ENCODE data around the gene TBC1D25.

Gene TBC1D25

GRCh38 chrX:48531358-48531959 is 8.1 kb upstream of the TBC1D25 start:
- TF ChIP-seq FOXM1 (IDR thresholded peaks at IDR 0.05; ENCODE audit: borderline replicate concordance, low read depth): no peak
- TF ChIP-seq CREB1 (IDR thresholded peaks at IDR 0.05; ENCODE audit: low read depth): no peak
- no peak for TF ChIP-seq EGR1 (IDR thresholded peaks at IDR 0.05)
- no peak for TF ChIP-seq REST (IDR thresholded peaks at IDR 0.05; ENCODE audit: low read depth)
- no peak for TF ChIP-seq MAX (IDR thresholded peaks at IDR 0.05)

GRCh38 chrX:48532161-48532560 is 7.4 kb upstream of the TBC1D25 start:
- TF ChIP-seq TAF1 (IDR thresholded peaks at IDR 0.05; ENCODE audit: low read depth): no peak
- no peak for TF ChIP-seq TCF12 (IDR thresholded peaks at IDR 0.05; ENCODE audit: low read depth)
- TF ChIP-seq YY1 (IDR thresholded peaks at IDR 0.05; ENCODE audit: low read depth): no peak

GRCh38 chrX:48533165-48533564 is 6.3 kb upstream of the TBC1D25 start:
- TF ChIP-seq RAD21 (IDR thresholded peaks at IDR 0.05; ENCODE audit: low read depth) (no peak), USF1 (IDR thresholded peaks at IDR 0.05) (no peak), TAF1 (IDR thresholded peaks at IDR 0.05; ENCODE audit: low read depth) (no peak), TEAD4 (IDR thresholded peaks at IDR 0.05) (no peak), REST (IDR thresholded peaks at IDR 0.05; ENCODE audit: low read depth) (no peak), MAX (IDR thresholded peaks at IDR 0.05) (no peak), FOXM1 (IDR thresholded peaks at IDR 0.05; ENCODE audit: borderline replicate concordance, low read depth) (no peak), NFIC (IDR thresholded peaks at IDR 0.05) (no peak), CEBPB (IDR thresholded peaks at IDR 0.05) (no peak), ZBTB7A (IDR thresholded peaks at IDR 0.05; ENCODE audit: low read depth) (no peak), CREB1 (IDR thresholded peaks at IDR 0.05; ENCODE audit: low read depth) (no peak), EP300 (IDR thresholded peaks at IDR 0.05; ENCODE audit: borderline replicate concordance) (no peak), TCF12 (IDR thresholded peaks at IDR 0.05; ENCODE audit: low read depth) (no peak), YY1 (IDR thresholded peaks at IDR 0.05; ENCODE audit: low read depth) (no peak), EGR1 (IDR thresholded peaks at IDR 0.05) (no peak)

GRCh38 chrX:48538641-48539344 is 721 bp upstream of the TBC1D25 start:
- no peak for TF ChIP-seq REST (IDR thresholded peaks at IDR 0.05; ENCODE audit: low read depth)
- no peak for TF ChIP-seq MAX (IDR thresholded peaks at IDR 0.05)

- TF ChIP-seq ZBTB7A (IDR thresholded peaks at IDR 0.05; ENCODE audit: low read depth): 0 out of 2 replicates have a peak, but pooled peaks have one; percentile 11
- no peak for TF ChIP-seq YY1 (IDR thresholded peaks at IDR 0.05; ENCODE audit: low read depth)
These were observed 488 bp downstream of the TBC1D25 start for GRCh38 chrX:48540028-48540375.
